Liver (tissue), 9 donors: ENCODE results near the gene SLC35A3. TPM values are rescaled to one million over a fixed set of nuclear protein-coding genes. Genes with fewer than 3 reads are reported as not detected.

Experiments used
- DNase-seq: peaks from one replicate; pipeline ENCODE4 v3.0.0-alpha.2; 2017; ENCODE audit warnings: low spot score
- H3K27ac ChIP-seq, 2 donors: one replicate each; pipeline ENCODE4 v1.7.0; 2013; ENCODE audit warnings: inconsistent platforms in 2 of 2, low read length in 2 of 2, control low read depth in 1 of 2, low read depth in 1 of 2, mild to moderate bottlenecking in 1 of 2
- H3K27me3 ChIP-seq, 4 donors: one replicate each; pipeline versions ENCODE4 v1.6.1 to v1.7.0; 2013; ENCODE audit warnings: low read length in 3 of 4, inconsistent platforms in 1 of 4, mild to moderate bottlenecking in 1 of 4, moderate library complexity in 1 of 4; ENCODE audit not compliant: control insufficient read depth in 4 of 4, insufficient read depth in 4 of 4
- H3K36me3 ChIP-seq, 4 donors: one replicate each; pipeline versions ENCODE4 v1.6.1 to v1.7.0; 2013; ENCODE audit warnings: low read length in 3 of 4, mild to moderate bottlenecking in 3 of 4, low read depth in 1 of 4, moderate library complexity in 1 of 4; ENCODE audit not compliant: control insufficient read depth in 4 of 4, insufficient read depth in 3 of 4
- H3K4me1 ChIP-seq, 4 donors: one replicate each; pipeline versions ENCODE4 v1.6.1 to v1.7.0; 2013; ENCODE audit warnings: low read length in 3 of 4, mild to moderate bottlenecking in 3 of 4, moderate library complexity in 1 of 4; ENCODE audit not compliant: control insufficient read depth in 4 of 4, insufficient read depth in 4 of 4
- H3K4me3 ChIP-seq, 3 donors: one replicate each; pipeline versions ENCODE4 v1.6.1 to v1.7.0; 2013; ENCODE audit warnings: low read length in 3 of 3, control low read depth in 1 of 3, low read depth in 1 of 3, mild to moderate bottlenecking in 1 of 3
- H3K9ac ChIP-seq, 2 donors: one replicate each; pipeline ENCODE4 v1.7.0; 2013; ENCODE audit warnings: low read length in 2 of 2, mild to moderate bottlenecking in 2 of 2, moderate library complexity in 2 of 2, control low read depth in 1 of 2, low read depth in 1 of 2
- H3K9me3 ChIP-seq, 4 donors: one replicate each; pipeline versions ENCODE4 v1.6.1 to v1.7.0; 2013; ENCODE audit warnings: low read length in 3 of 4; ENCODE audit not compliant: control insufficient read depth in 4 of 4
- EGR1 ChIP-seq, 2 donors: IDR thresholded peaks; 2 replicates each; pipeline ENCODE4 v1.6.1; 2016 to 2018; ENCODE audit warnings: antibody characterized with exemption in 2 of 2, low read depth in 2 of 2
- FOXA1 ChIP-seq: IDR thresholded peaks from 2 replicates; pipeline ENCODE4 v1.6.1; 2016; ENCODE audit warnings: antibody characterized with exemption
- FOXA2 ChIP-seq: IDR thresholded peaks from 2 replicates; pipeline ENCODE4 v1.6.1; 2016; ENCODE audit warnings: antibody characterized with exemption
- GABPA ChIP-seq, 2 donors: IDR thresholded peaks in 1 of 2; conservative IDR thresholded peaks in 1 of 2; 2 replicates each; pipeline ENCODE4 v1.6.1; 2016; ENCODE audit warnings: antibody characterized with exemption in 2 of 2, mild to moderate bottlenecking in 1 of 2, moderate library complexity in 1 of 2
- HNF4A ChIP-seq, 2 donors: conservative IDR thresholded peaks; 2 replicates each; pipeline ENCODE4 v1.6.1; 2016; ENCODE audit warnings: antibody characterized with exemption in 2 of 2, mild to moderate bottlenecking in 2 of 2
- HNF4G ChIP-seq: IDR thresholded peaks from 2 replicates; pipeline ENCODE4 v1.6.1; 2016; ENCODE audit warnings: antibody characterized with exemption
- JUND ChIP-seq, 2 donors: IDR thresholded peaks; 2 replicates each; pipeline ENCODE4 v1.6.1; 2016; ENCODE audit warnings: antibody characterized with exemption in 2 of 2
- MAX ChIP-seq: IDR thresholded peaks from 2 replicates; pipeline ENCODE4 v1.6.1; 2016; ENCODE audit warnings: antibody characterized with exemption
- NR2F2 ChIP-seq: IDR thresholded peaks from 2 replicates; pipeline ENCODE4 v1.6.1; 2016; ENCODE audit warnings: antibody characterized with exemption
- RAD21 ChIP-seq, 2 donors: IDR thresholded peaks; 2 replicates each; pipeline ENCODE4 v1.6.1; 2016; ENCODE audit warnings: antibody characterized with exemption in 2 of 2, mild to moderate bottlenecking in 2 of 2
- RXRA ChIP-seq, 2 donors: IDR thresholded peaks; 2 replicates each; pipeline ENCODE4 v1.6.1; 2017 to 2018; ENCODE audit warnings: antibody characterized with exemption in 2 of 2, mild to moderate bottlenecking in 1 of 2
- SP1 ChIP-seq: IDR thresholded peaks from 2 replicates; pipeline ENCODE4 v1.6.1; 2018; ENCODE audit warnings: antibody characterized with exemption, mild to moderate bottlenecking
- TAF1 ChIP-seq: conservative IDR thresholded peaks from 2 replicates; pipeline ENCODE4 v1.6.1; 2016; ENCODE audit warnings: antibody characterized with exemption, mild to moderate bottlenecking
- YY1 ChIP-seq: IDR thresholded peaks from 2 replicates; pipeline ENCODE4 v1.6.1; 2016; ENCODE audit warnings: antibody characterized with exemption, mild to moderate bottlenecking
- WGBS: extraction: QIAGEN DNeasy Blood & Tissue Kit; methylation state at CpG from one replicate; pipeline ENCODE4 v1.1.7; 2013; 5-methylcytosine and 5-hydroxymethylcytosine counted together
- polyA plus RNA-seq, 2 donors: library from polyadenylated mRNA; stranded (reverse) in 1 of 2; unstranded in 1 of 2; fragments of 200-250 nt in 1 of 2; fragments of >200 nt in 1 of 2; fragmentation: Nextera tagmentation in 1 of 2; extraction: Ambion mirVana in 1 of 2; gene quantifications; one replicate each; pipeline versions ENCODE4 v1.2.1 to v1.2.3, GENCODE V29; 2013 to 2015
- total RNA-seq, 2 donors: library from RNA; depleted of rRNA; stranded (reverse); fragments of >200 nt; gene quantifications; one replicate each; pipeline ENCODE4 v1.2.3, GENCODE V29; 2014
- TF ChIP-seq, protein P1 (sequence below): fragments of 150-350 bp; IDR thresholded peaks from 2 replicates; pipeline ENCODE4 v1.5.1; 2017; ENCODE audit warnings: improper control_type of control experiment, low read depth, low read length; ENCODE audit not compliant: missing input control
- TF ChIP-seq, protein P2 (sequence below): IDR thresholded peaks from 2 replicates; pipeline ENCODE4 v1.6.1; 2016; ENCODE audit warnings: antibody characterized with exemption
- TF ChIP-seq, protein P3 (sequence below): IDR thresholded peaks from 2 replicates; pipeline ENCODE4 v1.6.1; 2016; ENCODE audit warnings: antibody characterized with exemption, mild to moderate bottlenecking
- TF ChIP-seq, protein P4 (sequence below): IDR thresholded peaks from 2 replicates; pipeline ENCODE4 v1.6.1; 2016; ENCODE audit warnings: antibody characterized with exemption
- donor health status: healthy.
- donor health status: healthy.
- donor health status: healthy.
- donor health status: healthy.
- donor health status: healthy.

Gene SLC35A3
- total and polyA plus RNA-seq, 4 donors: 12.1 to 35.1 (median 14.4) TPM

DNA sequence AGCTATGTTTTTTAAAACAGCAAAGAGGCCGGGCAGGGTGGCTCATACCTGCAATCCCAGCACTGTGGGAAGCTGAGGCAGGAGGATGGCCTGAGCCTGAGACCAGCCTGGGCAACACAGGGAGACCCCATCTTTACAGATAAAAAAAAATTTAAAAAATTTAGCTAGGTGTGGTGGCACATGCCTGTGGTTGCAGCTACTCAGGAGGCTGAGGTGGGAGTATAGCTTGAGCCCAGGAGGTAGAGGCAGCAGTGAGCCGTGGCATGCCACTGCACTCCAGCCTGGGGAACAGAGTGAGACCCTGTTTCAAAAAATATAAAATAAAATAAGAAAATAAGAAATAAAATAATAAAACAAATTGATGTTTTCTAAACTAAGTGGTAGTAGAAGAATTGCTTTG is 8.4 kb downstream of the SLC35A3 start:
- no peak overlapping the region for H3K27ac ChIP-seq
- TF ChIP-seq YY1 (no peak), JUND (IDR thresholded peaks at IDR 0.05) (no peak), RXRA (IDR thresholded peaks at IDR 0.05) (no peak), NR2F2 (no peak), HNF4G (no peak), RAD21 (IDR thresholded peaks at IDR 0.05) (no peak), FOXA2 (no peak), MAX (no peak), TAF1 (no peak), EGR1 (IDR thresholded peaks at IDR 0.05; ENCODE audit: low read depth in 2 of 2) (no peak), HNF4A (conservative IDR thresholded peaks at IDR 0.05) (no peak), GABPA (IDR thresholded peaks at IDR 0.05 in 1 of 2, conservative IDR thresholded peaks at IDR 0.05 in 1 of 2) (no peak), SP1 (no peak), FOXA1 (no peak)
- TF ChIP-seq, protein P1, sequence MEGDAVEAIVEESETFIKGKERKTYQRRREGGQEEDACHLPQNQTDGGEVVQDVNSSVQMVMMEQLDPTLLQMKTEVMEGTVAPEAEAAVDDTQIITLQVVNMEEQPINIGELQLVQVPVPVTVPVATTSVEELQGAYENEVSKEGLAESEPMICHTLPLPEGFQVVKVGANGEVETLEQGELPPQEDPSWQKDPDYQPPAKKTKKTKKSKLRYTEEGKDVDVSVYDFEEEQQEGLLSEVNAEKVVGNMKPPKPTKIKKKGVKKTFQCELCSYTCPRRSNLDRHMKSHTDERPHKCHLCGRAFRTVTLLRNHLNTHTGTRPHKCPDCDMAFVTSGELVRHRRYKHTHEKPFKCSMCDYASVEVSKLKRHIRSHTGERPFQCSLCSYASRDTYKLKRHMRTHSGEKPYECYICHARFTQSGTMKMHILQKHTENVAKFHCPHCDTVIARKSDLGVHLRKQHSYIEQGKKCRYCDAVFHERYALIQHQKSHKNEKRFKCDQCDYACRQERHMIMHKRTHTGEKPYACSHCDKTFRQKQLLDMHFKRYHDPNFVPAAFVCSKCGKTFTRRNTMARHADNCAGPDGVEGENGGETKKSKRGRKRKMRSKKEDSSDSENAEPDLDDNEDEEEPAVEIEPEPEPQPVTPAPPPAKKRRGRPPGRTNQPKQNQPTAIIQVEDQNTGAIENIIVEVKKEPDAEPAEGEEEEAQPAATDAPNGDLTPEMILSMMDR: no peak
- TF ChIP-seq, protein P2, sequence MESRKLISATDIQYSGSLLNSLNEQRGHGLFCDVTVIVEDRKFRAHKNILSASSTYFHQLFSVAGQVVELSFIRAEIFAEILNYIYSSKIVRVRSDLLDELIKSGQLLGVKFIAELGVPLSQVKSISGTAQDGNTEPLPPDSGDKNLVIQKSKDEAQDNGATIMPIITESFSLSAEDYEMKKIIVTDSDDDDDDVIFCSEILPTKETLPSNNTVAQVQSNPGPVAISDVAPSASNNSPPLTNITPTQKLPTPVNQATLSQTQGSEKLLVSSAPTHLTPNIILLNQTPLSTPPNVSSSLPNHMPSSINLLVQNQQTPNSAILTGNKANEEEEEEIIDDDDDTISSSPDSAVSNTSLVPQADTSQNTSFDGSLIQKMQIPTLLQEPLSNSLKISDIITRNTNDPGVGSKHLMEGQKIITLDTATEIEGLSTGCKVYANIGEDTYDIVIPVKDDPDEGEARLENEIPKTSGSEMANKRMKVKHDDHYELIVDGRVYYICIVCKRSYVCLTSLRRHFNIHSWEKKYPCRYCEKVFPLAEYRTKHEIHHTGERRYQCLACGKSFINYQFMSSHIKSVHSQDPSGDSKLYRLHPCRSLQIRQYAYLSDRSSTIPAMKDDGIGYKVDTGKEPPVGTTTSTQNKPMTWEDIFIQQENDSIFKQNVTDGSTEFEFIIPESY: no peak
- TF ChIP-seq, protein P3, sequence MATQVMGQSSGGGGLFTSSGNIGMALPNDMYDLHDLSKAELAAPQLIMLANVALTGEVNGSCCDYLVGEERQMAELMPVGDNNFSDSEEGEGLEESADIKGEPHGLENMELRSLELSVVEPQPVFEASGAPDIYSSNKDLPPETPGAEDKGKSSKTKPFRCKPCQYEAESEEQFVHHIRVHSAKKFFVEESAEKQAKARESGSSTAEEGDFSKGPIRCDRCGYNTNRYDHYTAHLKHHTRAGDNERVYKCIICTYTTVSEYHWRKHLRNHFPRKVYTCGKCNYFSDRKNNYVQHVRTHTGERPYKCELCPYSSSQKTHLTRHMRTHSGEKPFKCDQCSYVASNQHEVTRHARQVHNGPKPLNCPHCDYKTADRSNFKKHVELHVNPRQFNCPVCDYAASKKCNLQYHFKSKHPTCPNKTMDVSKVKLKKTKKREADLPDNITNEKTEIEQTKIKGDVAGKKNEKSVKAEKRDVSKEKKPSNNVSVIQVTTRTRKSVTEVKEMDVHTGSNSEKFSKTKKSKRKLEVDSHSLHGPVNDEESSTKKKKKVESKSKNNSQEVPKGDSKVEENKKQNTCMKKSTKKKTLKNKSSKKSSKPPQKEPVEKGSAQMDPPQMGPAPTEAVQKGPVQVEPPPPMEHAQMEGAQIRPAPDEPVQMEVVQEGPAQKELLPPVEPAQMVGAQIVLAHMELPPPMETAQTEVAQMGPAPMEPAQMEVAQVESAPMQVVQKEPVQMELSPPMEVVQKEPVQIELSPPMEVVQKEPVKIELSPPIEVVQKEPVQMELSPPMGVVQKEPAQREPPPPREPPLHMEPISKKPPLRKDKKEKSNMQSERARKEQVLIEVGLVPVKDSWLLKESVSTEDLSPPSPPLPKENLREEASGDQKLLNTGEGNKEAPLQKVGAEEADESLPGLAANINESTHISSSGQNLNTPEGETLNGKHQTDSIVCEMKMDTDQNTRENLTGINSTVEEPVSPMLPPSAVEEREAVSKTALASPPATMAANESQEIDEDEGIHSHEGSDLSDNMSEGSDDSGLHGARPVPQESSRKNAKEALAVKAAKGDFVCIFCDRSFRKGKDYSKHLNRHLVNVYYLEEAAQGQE: no peak
- TF ChIP-seq, protein P4, sequence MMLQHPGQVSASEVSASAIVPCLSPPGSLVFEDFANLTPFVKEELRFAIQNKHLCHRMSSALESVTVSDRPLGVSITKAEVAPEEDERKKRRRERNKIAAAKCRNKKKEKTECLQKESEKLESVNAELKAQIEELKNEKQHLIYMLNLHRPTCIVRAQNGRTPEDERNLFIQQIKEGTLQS: no peak
- H3K9me3 ChIP-seq: no peaks in the 10 kb centered on the region
- no peak overlapping the region for H3K4me3 ChIP-seq
- peaks cover 0 to 10% (median 3%) of the 10 kb centered on the region in 4 donors for H3K4me1 ChIP-seq
- no peak for DNase-seq
- no peaks in the 10 kb centered on the region for H3K27me3 ChIP-seq
- no peak overlapping the region for H3K9ac ChIP-seq
- H3K36me3 ChIP-seq: peaks cover 0 to 4% (median 2%) of the 10 kb centered on the region in 4 donors
- WGBS: 97% methylated on average over 2 of the region's 2 CpGs
